Measurements from ENCODE around the gene HEPN1. TPM values are rescaled to one million over a fixed set of nuclear protein-coding genes. Genes with fewer than 3 reads are reported as not detected.

Gene HEPN1
- total and polyA plus RNA-seq, 8 donors: 0.11 TPM; not detected in 7

DNA sequence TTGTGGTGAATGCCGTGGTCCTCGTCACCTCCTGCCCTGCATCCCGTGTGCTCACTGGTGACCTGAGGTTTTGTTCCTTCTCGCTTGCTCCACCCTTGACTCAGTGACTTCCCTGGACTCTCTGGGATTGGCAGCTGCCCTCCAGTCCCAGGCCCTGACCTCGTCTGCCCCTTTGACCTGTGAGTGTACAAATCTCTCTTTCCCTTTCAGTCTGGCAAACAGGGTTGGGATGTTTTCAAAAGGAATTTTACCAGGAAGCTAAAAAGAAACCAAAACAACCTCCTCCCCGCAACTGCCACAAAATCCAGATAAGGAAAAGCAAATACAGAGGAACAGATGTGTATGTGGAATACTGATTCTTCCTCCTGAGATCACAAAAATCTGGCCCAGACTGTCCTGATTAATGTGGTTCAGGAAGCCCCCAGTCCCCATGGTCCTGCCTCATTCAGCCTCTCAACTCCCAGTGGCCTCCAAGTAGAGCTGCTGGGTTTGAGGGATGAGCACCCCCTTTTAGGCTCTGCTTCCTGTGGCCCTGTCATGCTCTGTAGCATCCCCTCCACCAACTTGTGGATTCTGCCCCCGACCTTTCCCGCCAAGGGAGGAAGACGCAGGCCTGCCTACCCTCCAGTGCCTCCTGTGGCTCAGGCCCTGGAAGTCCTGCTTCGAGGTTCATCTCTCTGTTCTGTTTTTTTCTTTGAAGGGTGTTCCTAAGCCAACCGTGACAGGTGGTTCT lies 36.5 kb upstream of the HEPN1 start:
- FAIRE-seq (no peak), ATAC-seq (peak in 3 of 4 donors; percentile 19 to 36 (median 34)), DNase-seq (no peak)
- WGBS, 2 donors: 58% methylated on average over 11 of the region's 11 CpGs
- H3K9me3 ChIP-seq: no peaks in the 10 kb centered on the region
- intact Hi-C loops (cut with DNase I): no loop called here
- H3K4me1 ChIP-seq: no peaks in the 10 kb centered on the region
- H3K27me3 ChIP-seq: no peaks in the 10 kb centered on the region
- no peak overlapping the region for H3K4me3 ChIP-seq
- H3K36me3 ChIP-seq: no peaks in the 10 kb centered on the region
- TF ChIP-seq, protein P1, sequence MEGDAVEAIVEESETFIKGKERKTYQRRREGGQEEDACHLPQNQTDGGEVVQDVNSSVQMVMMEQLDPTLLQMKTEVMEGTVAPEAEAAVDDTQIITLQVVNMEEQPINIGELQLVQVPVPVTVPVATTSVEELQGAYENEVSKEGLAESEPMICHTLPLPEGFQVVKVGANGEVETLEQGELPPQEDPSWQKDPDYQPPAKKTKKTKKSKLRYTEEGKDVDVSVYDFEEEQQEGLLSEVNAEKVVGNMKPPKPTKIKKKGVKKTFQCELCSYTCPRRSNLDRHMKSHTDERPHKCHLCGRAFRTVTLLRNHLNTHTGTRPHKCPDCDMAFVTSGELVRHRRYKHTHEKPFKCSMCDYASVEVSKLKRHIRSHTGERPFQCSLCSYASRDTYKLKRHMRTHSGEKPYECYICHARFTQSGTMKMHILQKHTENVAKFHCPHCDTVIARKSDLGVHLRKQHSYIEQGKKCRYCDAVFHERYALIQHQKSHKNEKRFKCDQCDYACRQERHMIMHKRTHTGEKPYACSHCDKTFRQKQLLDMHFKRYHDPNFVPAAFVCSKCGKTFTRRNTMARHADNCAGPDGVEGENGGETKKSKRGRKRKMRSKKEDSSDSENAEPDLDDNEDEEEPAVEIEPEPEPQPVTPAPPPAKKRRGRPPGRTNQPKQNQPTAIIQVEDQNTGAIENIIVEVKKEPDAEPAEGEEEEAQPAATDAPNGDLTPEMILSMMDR (IDR thresholded peaks at IDR 0.05): no peak
- H3K27ac ChIP-seq: peak overlapping the region in 2 of 4 donors; percentile 27 to 62

DNA sequence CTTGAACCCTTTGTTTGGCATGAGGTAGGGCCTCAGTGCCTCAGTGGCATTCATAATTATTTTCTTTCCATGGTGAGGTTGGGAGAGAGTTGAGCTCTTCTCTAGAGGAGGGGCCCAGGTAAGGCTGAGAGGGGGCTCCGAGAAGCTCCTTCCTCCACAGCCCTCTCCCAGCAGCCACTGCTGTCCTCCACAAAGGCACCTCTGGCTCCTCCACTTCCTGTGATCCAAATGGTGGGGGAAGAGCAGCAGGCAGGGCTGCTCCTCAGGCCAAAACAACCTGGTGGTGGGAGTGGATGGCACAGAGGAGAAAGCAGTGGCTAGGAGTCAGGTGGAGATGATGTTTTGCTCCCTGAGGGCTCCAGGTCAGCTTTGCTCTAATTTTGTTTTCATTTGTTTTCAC lies 34.7 kb upstream of the HEPN1 start:
- 82 to 88% methylated on average over 1 of the region's 1 CpG for WGBS, 2 donors
- Histone ChIP-seq H3K27me3 (no peaks in the 10 kb centered on the region), H3K36me3 (no peaks in the 10 kb centered on the region), H3K27ac (no peak overlapping the region), H3K4me1 (no peaks in the 10 kb centered on the region), H3K4me3 (no peak overlapping the region), H3K9me3 (no peaks in the 10 kb centered on the region)
- intact Hi-C loops (cut with DNase I): no loop called here
- FAIRE-seq: no peak
- DNase-seq: no peak
- ATAC-seq: no peak
- TF ChIP-seq, protein P1 (IDR thresholded peaks at IDR 0.05): no peak

DNA sequence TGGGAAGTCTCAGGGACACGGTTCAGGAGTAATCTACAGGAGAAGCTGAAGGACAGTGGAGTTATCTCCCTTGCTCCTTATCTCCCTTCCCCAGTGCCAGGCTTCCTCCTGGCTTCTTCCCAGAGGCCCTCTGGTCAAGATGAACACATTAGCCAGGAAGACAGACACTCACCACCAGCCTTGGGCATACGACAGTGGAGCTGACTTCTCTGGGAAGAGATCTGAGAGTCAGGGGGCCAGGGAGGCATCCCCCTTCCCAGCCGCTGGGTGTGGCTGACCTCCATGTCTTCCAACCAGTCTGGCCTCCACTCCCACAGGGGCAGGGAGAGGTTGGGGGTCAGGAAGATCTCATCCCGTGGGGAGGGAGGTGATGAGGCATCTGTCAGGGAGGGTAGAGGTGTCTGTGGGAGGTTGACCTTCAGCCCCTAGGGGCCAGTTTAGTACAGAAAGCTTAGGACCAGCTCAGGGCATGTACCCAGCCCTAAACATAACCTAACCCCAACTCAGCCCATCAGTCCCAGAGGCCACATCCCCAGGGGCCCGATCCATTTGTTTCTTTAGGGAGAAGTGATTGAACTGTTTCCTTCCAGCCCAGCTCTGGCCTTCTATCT lies 34.1 kb upstream of the HEPN1 start:
- Histone ChIP-seq H3K36me3 (no peaks in the 10 kb centered on the region), H3K27ac (no peak overlapping the region), H3K9me3 (no peaks in the 10 kb centered on the region), H3K4me3 (no peak overlapping the region), H3K27me3 (no peaks in the 10 kb centered on the region), H3K4me1 (no peaks in the 10 kb centered on the region)
- 49 to 56% methylated on average over 5 of the region's 5 CpGs for WGBS, 2 donors
- no peak for FAIRE-seq
- no peak for DNase-seq
- intact Hi-C loops (cut with DNase I): no loop called here
- no peak for ATAC-seq
- TF ChIP-seq, protein P1 (IDR thresholded peaks at IDR 0.05): no peak

DNA sequence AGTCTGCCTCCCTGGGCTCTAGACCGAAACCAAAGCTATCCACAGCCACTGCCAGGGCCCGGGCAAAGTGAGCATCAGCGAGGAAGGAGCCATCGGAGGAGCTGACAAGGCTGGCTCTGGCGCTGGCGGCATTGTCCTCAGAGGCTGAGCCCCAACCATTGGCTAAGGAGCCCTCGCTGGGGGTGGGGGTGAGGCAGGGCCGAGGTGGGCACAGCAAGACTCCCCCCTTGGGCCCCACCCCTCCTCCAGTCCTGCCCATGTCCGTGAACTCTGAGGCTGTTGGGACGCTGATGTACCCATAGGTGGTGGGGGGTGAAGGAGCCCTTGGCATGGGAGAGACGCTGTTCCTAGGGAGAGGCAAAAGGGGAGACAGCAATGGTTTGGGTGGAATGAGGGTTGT lies 32.6 kb upstream of the HEPN1 start:
- ATAC-seq: no peak
- TF ChIP-seq, protein P1 (IDR thresholded peaks at IDR 0.05): no peak
- WGBS, 2 donors: 66 to 72% methylated on average over 10 to 11 of the region's 11 CpGs
- Histone ChIP-seq H3K27ac (no peak overlapping the region), H3K4me1 (no peaks in the 10 kb centered on the region), H3K27me3 (no peaks in the 10 kb centered on the region), H3K36me3 (no peaks in the 10 kb centered on the region), H3K9me3 (no peaks in the 10 kb centered on the region), H3K4me3 (no peak overlapping the region)
- intact Hi-C loops (cut with DNase I): no loop called here
- FAIRE-seq: no peak
- no peak for DNase-seq

Measured in pancreas (tissue), 10 donors.